ENCODE data around the gene TFB1M.
"Not testable (repeated sequence)": the region's sequence is repeated elsewhere in the genome, so short reads cannot be mapped to it uniquely, and the experiment has no call there.

DNA sequence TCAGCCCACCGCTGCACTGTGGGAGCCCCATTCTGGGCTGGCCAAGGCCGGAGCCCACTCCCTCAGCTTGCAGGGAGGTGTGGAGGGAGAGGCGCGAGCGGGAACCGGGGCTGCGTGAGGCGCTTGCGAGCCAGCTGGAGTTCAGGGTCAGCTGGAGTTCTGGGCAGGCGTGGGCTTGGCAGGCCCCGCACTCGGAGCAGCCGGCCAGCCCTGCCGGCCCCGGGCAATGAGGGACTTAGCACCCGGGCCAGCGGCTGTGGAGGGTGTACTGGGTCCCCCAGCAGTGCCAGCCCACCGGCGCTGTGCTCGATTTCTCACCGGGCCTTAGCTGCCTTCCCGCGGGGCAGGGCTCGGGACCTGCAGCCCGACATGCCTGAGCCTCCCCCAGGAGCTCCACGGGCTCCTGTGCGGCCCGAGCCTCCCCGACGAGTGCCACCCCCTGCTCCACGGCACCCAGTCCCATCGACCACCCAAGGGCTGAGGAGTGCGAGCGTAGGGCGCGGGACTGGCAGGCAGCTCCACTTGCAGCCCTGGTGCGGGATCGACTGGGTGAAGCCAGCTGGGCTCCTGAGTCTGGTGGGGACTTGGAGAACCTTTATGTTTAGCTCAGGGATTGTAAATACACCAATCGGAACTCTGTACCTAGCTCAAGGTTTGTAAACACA is 48.8 kb upstream of the TFB1M start:
- TF ChIP-seq, protein P1, sequence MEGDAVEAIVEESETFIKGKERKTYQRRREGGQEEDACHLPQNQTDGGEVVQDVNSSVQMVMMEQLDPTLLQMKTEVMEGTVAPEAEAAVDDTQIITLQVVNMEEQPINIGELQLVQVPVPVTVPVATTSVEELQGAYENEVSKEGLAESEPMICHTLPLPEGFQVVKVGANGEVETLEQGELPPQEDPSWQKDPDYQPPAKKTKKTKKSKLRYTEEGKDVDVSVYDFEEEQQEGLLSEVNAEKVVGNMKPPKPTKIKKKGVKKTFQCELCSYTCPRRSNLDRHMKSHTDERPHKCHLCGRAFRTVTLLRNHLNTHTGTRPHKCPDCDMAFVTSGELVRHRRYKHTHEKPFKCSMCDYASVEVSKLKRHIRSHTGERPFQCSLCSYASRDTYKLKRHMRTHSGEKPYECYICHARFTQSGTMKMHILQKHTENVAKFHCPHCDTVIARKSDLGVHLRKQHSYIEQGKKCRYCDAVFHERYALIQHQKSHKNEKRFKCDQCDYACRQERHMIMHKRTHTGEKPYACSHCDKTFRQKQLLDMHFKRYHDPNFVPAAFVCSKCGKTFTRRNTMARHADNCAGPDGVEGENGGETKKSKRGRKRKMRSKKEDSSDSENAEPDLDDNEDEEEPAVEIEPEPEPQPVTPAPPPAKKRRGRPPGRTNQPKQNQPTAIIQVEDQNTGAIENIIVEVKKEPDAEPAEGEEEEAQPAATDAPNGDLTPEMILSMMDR (IDR thresholded peaks at IDR 0.05), result not testable (repeated sequence)
- TF ChIP-seq EZH2 (IDR thresholded peaks at IDR 0.05), result not testable (repeated sequence)
